ENCODE data around the gene ZNF746.

DNA sequence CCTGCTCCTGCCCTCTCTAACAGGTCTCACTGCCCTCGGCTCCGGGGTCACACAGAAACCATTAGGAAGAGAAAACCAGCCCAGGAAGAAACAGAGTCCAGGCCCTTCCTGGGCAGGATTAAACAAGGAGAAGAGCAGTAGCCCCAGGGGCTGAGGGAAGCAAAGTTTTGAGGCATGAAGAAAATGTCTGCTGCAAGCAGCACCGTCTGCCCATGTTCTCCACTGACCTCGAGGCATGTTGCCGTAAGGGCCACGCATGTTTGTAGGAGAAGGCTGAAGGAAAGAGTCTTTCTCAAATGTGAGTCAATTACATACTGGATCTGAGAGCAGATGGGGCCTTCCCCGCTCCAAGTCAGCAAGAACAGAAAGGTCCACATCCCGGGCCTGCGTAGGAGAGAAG is 4.2 kb downstream of the ZNF746 start:
- TF ChIP-seq, protein P1, sequence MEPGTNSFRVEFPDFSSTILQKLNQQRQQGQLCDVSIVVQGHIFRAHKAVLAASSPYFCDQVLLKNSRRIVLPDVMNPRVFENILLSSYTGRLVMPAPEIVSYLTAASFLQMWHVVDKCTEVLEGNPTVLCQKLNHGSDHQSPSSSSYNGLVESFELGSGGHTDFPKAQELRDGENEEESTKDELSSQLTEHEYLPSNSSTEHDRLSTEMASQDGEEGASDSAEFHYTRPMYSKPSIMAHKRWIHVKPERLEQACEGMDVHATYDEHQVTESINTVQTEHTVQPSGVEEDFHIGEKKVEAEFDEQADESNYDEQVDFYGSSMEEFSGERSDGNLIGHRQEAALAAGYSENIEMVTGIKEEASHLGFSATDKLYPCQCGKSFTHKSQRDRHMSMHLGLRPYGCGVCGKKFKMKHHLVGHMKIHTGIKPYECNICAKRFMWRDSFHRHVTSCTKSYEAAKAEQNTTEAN (CRISPR knock-in tag; IDR thresholded peaks at IDR 0.05), result no peak
- TF ChIP-seq, protein P2, sequence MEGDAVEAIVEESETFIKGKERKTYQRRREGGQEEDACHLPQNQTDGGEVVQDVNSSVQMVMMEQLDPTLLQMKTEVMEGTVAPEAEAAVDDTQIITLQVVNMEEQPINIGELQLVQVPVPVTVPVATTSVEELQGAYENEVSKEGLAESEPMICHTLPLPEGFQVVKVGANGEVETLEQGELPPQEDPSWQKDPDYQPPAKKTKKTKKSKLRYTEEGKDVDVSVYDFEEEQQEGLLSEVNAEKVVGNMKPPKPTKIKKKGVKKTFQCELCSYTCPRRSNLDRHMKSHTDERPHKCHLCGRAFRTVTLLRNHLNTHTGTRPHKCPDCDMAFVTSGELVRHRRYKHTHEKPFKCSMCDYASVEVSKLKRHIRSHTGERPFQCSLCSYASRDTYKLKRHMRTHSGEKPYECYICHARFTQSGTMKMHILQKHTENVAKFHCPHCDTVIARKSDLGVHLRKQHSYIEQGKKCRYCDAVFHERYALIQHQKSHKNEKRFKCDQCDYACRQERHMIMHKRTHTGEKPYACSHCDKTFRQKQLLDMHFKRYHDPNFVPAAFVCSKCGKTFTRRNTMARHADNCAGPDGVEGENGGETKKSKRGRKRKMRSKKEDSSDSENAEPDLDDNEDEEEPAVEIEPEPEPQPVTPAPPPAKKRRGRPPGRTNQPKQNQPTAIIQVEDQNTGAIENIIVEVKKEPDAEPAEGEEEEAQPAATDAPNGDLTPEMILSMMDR (IDR thresholded peaks at IDR 0.05), result no peak
- TF ChIP-seq GRHL2 (CRISPR knock-in tag; IDR thresholded peaks at IDR 0.05; ENCODE audit: insufficient replicate concordance, severe bottlenecking) (no peak), NR3C1 (CRISPR knock-in tag; conservative IDR thresholded peaks at IDR 0.05; ENCODE audit: low read depth) (no peak), ZNF138 (CRISPR knock-in tag; conservative IDR thresholded peaks at IDR 0.05) (no peak), RELA (CRISPR knock-in tag; IDR thresholded peaks at IDR 0.05; ENCODE audit: borderline replicate concordance) (no peak), FOXK1 (CRISPR knock-in tag; IDR thresholded peaks at IDR 0.05) (no peak), ZNF121 (CRISPR knock-in tag; IDR thresholded peaks at IDR 0.05) (no peak), NR2C2 (CRISPR knock-in tag; IDR thresholded peaks at IDR 0.05) (no peak)
- TF ChIP-seq, protein P3, sequence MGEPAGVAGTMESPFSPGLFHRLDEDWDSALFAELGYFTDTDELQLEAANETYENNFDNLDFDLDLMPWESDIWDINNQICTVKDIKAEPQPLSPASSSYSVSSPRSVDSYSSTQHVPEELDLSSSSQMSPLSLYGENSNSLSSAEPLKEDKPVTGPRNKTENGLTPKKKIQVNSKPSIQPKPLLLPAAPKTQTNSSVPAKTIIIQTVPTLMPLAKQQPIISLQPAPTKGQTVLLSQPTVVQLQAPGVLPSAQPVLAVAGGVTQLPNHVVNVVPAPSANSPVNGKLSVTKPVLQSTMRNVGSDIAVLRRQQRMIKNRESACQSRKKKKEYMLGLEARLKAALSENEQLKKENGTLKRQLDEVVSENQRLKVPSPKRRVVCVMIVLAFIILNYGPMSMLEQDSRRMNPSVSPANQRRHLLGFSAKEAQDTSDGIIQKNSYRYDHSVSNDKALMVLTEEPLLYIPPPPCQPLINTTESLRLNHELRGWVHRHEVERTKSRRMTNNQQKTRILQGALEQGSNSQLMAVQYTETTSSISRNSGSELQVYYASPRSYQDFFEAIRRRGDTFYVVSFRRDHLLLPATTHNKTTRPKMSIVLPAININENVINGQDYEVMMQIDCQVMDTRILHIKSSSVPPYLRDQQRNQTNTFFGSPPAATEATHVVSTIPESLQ (CRISPR knock-in tag; IDR thresholded peaks at IDR 0.05), result no peak
- TF ChIP-seq, protein P4, sequence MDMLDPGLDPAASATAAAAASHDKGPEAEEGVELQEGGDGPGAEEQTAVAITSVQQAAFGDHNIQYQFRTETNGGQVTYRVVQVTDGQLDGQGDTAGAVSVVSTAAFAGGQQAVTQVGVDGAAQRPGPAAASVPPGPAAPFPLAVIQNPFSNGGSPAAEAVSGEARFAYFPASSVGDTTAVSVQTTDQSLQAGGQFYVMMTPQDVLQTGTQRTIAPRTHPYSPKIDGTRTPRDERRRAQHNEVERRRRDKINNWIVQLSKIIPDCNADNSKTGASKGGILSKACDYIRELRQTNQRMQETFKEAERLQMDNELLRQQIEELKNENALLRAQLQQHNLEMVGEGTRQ (CRISPR knock-in tag; IDR thresholded peaks at IDR 0.05), result no peak
- TF ChIP-seq, protein P5, sequence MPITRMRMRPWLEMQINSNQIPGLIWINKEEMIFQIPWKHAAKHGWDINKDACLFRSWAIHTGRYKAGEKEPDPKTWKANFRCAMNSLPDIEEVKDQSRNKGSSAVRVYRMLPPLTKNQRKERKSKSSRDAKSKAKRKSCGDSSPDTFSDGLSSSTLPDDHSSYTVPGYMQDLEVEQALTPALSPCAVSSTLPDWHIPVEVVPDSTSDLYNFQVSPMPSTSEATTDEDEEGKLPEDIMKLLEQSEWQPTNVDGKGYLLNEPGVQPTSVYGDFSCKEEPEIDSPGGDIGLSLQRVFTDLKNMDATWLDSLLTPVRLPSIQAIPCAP (CRISPR knock-in tag; IDR thresholded peaks at IDR 0.05), result no peak
- TF ChIP-seq, protein P6, sequence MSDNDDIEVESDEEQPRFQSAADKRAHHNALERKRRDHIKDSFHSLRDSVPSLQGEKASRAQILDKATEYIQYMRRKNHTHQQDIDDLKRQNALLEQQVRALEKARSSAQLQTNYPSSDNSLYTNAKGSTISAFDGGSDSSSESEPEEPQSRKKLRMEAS (CRISPR knock-in tag; IDR thresholded peaks at IDR 0.05), result no peak
